ENCODE data around the gene PIAS1. TPM values are rescaled to one million over a fixed set of nuclear protein-coding genes. Genes with fewer than 3 reads are reported as not detected.

Gene PIAS1
- total RNA-seq, 1 donor from 2014 or later = 71.1 TPM

DNA sequence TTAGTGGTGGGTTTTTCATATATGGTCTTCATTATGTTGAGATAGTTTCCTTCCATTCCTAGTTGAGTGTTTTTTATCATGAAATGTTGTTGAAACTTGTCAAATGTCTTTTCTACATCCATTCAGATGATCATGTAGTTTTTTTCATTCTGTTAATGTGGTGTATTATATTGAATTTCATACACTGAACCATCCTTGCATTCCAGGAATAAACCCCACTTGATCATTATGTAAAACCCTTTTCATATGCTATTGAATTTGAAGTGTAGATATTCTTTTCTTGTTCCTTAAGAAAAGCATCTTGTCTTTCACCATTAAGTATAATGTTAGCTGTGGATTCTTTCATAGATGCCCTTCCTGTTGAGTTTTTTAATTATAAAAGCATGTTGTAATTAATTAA is 42.9 kb downstream of the PIAS1 start:
- H3K27ac Mint-ChIP-seq = no peak overlapping the region
- TF ChIP-seq, protein P1, sequence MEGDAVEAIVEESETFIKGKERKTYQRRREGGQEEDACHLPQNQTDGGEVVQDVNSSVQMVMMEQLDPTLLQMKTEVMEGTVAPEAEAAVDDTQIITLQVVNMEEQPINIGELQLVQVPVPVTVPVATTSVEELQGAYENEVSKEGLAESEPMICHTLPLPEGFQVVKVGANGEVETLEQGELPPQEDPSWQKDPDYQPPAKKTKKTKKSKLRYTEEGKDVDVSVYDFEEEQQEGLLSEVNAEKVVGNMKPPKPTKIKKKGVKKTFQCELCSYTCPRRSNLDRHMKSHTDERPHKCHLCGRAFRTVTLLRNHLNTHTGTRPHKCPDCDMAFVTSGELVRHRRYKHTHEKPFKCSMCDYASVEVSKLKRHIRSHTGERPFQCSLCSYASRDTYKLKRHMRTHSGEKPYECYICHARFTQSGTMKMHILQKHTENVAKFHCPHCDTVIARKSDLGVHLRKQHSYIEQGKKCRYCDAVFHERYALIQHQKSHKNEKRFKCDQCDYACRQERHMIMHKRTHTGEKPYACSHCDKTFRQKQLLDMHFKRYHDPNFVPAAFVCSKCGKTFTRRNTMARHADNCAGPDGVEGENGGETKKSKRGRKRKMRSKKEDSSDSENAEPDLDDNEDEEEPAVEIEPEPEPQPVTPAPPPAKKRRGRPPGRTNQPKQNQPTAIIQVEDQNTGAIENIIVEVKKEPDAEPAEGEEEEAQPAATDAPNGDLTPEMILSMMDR (IDR thresholded peaks at IDR 0.05; ENCODE audit: unreplicated experiment) = no peak
- DNase-seq (ENCODE audit: low spot score in 2 of 2, unreplicated experiment in 2 of 2) = no peak
- H3K4me1 Mint-ChIP-seq = no peaks in the 10 kb centered on the region
- H3K4me3 Mint-ChIP-seq = no peak overlapping the region
- H3K27me3 Mint-ChIP-seq (ENCODE audit: low read depth) = no peaks in the 10 kb centered on the region
- H3K9me3 Mint-ChIP-seq = peaks cover 22% of the 10 kb centered on the region
- peaks cover 61% of the 10 kb centered on the region for H3K36me3 Mint-ChIP-seq

DNA sequence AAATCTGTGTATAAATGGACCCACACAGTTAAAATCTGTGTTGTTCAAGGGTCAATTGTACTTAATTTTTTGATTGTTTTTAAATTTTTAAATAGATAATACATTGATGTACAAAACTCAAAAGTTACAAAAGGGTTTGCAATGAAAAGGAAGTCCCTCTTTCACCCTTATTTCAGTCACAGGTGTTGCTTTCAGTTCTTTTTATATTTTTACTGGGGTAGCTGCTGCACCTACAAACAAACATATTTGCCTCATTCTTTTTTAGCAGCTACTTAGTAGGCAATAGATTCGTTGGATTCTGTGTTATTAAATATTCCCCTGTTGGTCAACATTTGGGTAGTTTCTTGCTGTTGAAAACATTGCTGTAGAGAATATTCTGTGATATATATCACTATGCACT is 44.4 kb downstream of the PIAS1 start:
- Mint-ChIP-seq H3K4me3 (no peak overlapping the region), H3K9me3 (peaks cover 26% of the 10 kb centered on the region), H3K4me1 (no peaks in the 10 kb centered on the region), H3K27me3 (ENCODE audit: low read depth) (no peaks in the 10 kb centered on the region), H3K27ac (no peak overlapping the region), H3K36me3 (peaks cover 62% of the 10 kb centered on the region)
- DNase-seq (ENCODE audit: low spot score in 2 of 2, unreplicated experiment in 2 of 2) = no peak
- TF ChIP-seq, protein P1 (IDR thresholded peaks at IDR 0.05; ENCODE audit: unreplicated experiment) = no peak

DNA sequence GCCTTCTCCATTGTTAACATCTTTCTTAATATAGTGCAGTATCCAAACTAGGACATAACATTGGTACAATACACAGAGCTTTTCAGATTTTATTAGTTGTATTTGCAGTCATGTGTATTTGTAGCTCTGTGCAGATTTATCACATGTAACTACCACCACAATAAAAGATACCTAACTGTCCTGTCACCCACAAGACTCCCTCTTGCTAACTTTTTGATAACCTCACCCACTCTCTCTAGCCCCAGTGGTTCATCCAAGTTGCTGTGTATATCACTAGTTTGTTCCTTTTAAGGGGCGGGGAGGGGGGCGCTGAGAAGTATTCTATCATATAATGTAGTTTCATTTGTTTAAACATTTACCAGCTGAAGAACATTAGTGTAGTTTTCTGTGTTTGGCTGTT is 46.1 kb downstream of the PIAS1 start:
- H3K36me3 Mint-ChIP-seq = peaks cover 64% of the 10 kb centered on the region

DNA sequence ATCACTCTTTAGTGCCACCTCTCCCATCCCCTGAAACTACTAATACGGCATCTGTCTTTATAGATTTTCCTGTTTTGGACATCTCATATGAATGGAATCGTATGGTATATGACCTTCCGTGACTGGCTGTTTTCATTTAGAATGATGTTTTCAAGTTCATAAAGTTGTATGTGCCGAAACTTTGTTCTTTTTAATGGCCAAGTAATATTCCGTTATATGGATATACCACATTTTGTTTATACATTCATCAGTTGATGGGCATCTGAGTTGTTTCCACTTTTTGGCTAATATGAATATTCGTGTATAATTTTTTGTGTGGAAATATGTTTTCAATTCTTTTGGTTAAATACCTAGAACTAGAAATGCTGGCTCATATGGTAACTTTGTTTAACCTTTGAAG is 49.5 kb downstream of the PIAS1 start:
- Mint-ChIP-seq H3K27me3 (ENCODE audit: low read depth) (no peaks in the 10 kb centered on the region), H3K4me3 (no peak overlapping the region), H3K4me1 (peaks cover 9% of the 10 kb centered on the region), H3K27ac (no peak overlapping the region), H3K9me3 (peaks cover 23% of the 10 kb centered on the region), H3K36me3 (peaks cover 52% of the 10 kb centered on the region)
- TF ChIP-seq, protein P1 (IDR thresholded peaks at IDR 0.05; ENCODE audit: unreplicated experiment) = no peak
- no peak for DNase-seq (ENCODE audit: low spot score in 2 of 2, unreplicated experiment in 2 of 2)

More for the DNA sequence above, 46.1 kb downstream of the PIAS1 start:
- Mint-ChIP-seq H3K27ac (peak overlapping the region; percentile 41), H3K4me1 (no peaks in the 10 kb centered on the region), H3K27me3 (ENCODE audit: low read depth) (no peaks in the 10 kb centered on the region), H3K4me3 (no peak overlapping the region), H3K9me3 (peaks cover 32% of the 10 kb centered on the region)
- TF ChIP-seq, protein P1 (IDR thresholded peaks at IDR 0.05; ENCODE audit: unreplicated experiment) = no peak
- no peak for DNase-seq (ENCODE audit: low spot score in 2 of 2, unreplicated experiment in 2 of 2)

DNA sequence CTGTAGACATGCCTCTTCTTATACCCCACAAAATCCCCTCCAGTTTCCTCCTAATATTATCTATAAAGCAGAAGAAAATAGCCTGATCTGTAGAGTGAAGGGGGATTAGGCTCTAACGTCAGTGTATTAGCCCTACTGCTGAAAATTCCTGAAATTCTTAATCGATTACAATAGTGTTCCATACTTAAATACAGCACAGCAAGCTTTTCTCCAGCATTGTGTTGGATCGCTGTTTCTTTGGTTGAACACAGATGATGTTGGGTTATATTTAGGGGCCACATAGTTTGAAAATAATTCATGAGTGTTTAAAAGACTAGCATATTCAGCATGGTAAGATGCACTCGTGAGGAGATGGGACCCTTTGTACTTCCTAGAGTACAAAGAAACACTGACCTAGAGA is 52.5 kb downstream of the PIAS1 start:
- Mint-ChIP-seq H3K27me3 (ENCODE audit: low read depth) (no peaks in the 10 kb centered on the region), H3K4me3 (no peak overlapping the region), H3K9me3 (peaks cover 18% of the 10 kb centered on the region), H3K27ac (peak overlapping the region; percentile 92), H3K36me3 (peaks cover 40% of the 10 kb centered on the region), H3K4me1 (peaks cover 9% of the 10 kb centered on the region)
- TF ChIP-seq, protein P1 (IDR thresholded peaks at IDR 0.05; ENCODE audit: unreplicated experiment) = no peak
- no peak for DNase-seq (ENCODE audit: low spot score in 2 of 2, unreplicated experiment in 2 of 2)

DNA sequence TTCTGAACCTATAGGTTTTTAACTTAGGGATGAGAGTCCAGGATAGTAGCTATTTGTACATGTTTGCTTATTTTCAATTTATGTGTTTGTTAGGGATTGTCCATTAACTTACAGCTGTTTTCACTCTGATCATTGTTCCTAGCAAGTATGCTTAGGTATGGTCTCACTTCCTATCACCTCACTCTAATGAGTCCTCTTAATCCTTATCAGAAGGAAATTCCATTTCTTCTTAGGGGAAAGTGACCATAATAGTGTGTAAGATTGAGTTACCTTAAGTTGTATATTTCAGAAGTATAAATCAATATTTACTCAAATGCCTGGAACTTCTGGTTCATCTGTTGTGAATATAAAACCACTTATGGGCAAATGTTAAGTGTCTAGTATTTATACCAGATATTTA is 53.0 kb downstream of the PIAS1 start:
- Mint-ChIP-seq H3K27me3 (ENCODE audit: low read depth) (no peaks in the 10 kb centered on the region), H3K36me3 (peaks cover 37% of the 10 kb centered on the region), H3K4me1 (peaks cover 12% of the 10 kb centered on the region), H3K9me3 (peaks cover 18% of the 10 kb centered on the region), H3K27ac (peak overlapping the region; percentile 92), H3K4me3 (no peak overlapping the region)
- TF ChIP-seq, protein P1 (IDR thresholded peaks at IDR 0.05; ENCODE audit: unreplicated experiment) = no peak
- no peak for DNase-seq (ENCODE audit: low spot score in 2 of 2, unreplicated experiment in 2 of 2)

Measured in mesothelial cell of epicardium (in vitro differentiated cells).